Esophagus squamous epithelium (tissue), 4 donors: ENCODE data around the gene R3HDM4.

Source experiments
- CTCF ChIP-seq, 6 experiments: fragments of 450-650 bp in 4 of 6; fragments of 200-600 bp in 2 of 6; sonication (generic) in 2 of 6; IDR thresholded peaks; one replicate each; pipeline ENCODE4 v1.5.1; 2016 to 2019; ENCODE audit warnings: antibody characterized with exemption in 6 of 6, mild to moderate bottlenecking in 4 of 6, moderate library complexity in 4 of 6
- POLR2A ChIP-seq, 4 donors: fragments of 450-650 bp; IDR thresholded peaks; one replicate each; pipeline ENCODE4 v1.6.1; 2017; ENCODE audit warnings: antibody characterized with exemption in 4 of 4, mild to moderate bottlenecking in 4 of 4, moderate library complexity in 3 of 4

DNA sequence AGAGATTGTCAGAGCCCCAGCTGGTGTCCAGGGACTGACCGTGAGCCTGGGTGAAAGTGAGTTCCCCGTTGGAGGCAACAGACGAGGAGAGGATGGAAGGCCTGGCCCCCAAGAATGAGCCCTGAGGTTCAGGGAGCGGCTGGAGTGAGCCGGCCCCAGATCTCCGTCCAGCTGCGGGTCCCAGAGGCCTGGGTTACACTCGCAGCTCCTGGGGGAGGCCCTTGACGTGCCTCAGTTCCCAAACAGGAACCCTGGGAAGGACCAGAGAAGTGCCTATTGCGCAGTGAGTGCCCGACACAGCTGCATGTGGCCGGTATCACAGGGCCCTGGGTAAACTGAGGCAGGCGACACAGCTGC is 62.1 kb downstream of the R3HDM4 start:
- TF ChIP-seq CTCF (IDR thresholded peaks at IDR 0.05): no peak
- TF ChIP-seq POLR2A (IDR thresholded peaks at IDR 0.05): no peak
